ENCODE results near the gene GPR42.

Gene GPR42, protein sequence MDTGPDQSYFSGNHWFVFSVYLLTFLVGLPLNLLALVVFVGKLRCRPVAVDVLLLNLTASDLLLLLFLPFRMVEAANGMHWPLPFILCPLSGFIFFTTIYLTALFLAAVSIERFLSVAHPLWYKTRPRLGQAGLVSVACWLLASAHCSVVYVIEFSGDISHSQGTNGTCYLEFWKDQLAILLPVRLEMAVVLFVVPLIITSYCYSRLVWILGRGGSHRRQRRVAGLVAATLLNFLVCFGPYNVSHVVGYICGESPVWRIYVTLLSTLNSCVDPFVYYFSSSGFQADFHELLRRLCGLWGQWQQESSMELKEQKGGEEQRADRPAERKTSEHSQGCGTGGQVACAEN

DNA sequence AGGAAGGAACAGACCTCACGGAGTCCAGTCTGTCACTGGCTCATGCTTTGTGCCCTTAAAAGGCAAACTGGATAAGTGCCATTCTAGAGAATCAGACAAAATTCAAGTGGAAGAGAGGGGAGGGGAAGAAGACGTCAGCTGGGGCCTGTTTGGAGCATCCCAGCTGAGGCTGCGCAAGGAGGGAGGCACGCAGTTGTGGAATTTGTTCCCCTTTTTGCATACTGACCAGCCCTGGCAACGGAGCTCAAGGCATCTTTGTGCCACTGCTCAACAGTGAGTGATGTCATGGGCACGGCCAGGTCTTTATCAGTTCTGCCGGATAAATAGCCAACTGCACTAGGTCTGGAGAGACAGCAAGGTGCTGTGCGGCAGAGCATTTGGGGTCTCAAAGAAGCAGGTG lies at the start of gene GPR42:
TSS of gene GPR42 (plus strand) at position 347 of the 400 bp plus-strand sequence. CDS start 292 bp downstream, outside the sequence.
- no peak for DNase-seq (ENCODE audit: low spot score)

DNA sequence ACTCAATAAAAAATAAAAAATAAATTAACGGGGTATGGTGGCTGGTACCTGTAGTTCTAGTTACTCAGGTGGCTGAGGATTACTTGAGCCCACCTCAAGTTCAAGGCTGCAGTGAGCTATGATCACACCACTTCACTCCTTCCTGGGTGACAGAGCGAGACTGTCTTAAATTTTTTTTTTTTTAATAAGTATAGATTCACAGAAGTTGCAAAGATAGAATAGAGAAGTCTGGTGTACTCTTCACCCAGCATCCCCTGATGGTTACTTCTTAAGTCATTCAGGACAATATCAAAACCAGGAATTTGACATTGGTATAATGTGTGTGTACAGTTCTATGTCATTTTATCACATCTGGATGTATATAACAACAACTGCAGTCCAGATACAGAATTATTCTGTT lies 49.6 kb upstream of the GPR42 start:
- no peak for DNase-seq (ENCODE audit: low spot score)

DNA sequence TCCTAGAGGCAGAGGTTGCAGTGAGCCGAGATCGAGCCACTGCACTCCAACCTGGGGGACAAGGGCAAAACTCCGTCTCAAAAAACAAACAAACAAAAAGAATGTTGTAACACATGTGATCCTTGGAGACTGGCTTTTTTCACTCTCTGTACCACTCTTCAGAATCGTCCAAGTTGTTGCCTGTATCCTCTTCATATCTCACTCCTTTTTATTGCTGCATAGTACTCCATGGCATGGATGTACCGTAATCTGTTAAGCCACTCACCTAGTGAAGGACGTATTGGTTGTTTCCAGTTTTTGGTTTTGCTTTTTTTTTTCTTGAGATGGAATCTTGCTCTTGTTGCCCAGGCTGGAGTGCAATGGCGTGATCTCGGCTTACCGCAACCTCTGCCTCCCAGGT lies 48.9 kb upstream of the GPR42 start:
- DNase-seq (ENCODE audit: low spot score), result no peak

DNA sequence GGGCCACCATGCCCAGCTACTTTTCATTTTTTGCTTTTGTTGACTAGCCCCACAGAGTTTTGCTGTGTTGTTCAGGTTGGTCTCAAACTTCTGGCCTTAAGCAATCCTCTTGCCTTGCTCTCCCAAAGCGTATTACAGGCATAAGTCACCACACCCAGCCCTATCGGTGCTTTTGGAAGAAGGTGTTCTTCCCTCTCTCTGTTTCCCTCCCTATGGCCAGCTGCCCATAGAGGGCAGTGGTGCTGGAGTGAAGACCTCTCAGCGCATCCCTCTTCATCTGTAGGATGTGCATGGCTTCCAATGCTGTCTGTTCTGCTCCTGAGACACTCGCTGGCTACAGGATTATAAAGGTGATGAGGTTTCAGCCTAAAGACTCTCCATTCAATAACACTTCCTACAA lies 43.2 kb upstream of the GPR42 start:
- DNase-seq (ENCODE audit: low spot score), result no peak

DNA sequence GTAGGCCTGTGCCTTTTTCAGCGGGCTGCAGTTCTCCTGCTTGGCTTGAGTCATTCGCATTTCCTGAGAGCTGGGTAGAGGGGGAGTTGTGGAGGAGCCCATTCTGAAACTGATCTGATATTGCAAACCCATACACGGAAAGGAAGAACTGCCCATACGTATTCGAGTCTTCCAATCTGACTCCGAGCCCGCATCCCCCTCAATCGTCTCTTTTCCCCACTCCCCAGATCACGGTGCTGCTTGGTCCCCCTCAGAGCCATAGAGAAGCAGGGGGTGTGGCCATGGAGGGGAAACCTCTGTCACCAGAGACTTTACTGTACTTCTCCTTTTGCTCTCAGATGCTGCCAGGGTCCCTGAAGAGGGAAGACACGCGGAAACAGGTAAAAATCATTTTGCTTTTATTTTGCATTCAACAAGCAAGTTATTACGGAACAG lies 42.0 kb upstream of the GPR42 start, which contains the start of gene CD22:
TSS of gene CD22 (plus strand) at position 337 of the 435 bp plus-strand sequence. CDS start 2,854 bp downstream, outside the sequence.
- DNase-seq (ENCODE audit: low spot score), result no peak

DNA sequence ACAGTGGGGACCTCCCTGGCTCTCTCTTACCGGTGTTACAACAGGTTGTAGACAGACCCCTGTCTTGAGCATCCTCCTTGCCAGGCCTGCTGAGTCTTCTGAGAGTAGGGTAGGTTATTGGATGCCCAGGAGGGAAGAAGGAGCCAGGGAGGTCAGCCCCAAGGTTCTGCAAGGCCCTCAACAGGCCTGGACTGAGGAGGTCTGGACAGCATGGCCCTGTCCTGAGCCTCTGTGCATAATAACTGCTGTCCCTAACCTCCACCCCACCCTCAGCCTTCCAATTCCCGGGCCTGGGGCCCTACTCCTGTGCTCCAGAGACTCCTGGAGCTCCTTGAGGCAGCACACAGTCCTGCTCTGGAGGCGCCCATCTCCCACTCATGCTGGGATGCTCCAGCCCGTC lies 41.5 kb upstream of the GPR42 start:
- no peak for DNase-seq (ENCODE audit: low spot score)

DNA sequence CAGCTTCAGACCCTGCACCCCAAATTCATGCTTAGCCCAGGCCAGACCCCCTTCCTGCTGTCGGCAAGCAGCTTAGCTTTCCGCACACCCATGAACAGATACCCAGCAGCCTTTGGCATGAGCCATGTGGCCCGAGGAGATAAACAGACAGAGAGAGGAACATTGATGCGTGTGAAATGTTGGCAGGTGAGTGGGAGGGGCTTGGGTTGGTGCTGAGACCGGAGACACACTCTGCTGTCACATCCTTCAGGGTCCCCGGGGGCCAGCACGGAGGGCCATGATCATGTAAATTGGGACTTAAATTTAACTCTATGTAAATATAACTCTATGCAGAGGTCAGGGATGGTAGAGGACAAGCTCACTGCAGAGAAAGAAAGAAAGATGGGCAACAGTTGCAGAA lies 40.4 kb upstream of the GPR42 start:
- no peak for DNase-seq (ENCODE audit: low spot score)

DNA sequence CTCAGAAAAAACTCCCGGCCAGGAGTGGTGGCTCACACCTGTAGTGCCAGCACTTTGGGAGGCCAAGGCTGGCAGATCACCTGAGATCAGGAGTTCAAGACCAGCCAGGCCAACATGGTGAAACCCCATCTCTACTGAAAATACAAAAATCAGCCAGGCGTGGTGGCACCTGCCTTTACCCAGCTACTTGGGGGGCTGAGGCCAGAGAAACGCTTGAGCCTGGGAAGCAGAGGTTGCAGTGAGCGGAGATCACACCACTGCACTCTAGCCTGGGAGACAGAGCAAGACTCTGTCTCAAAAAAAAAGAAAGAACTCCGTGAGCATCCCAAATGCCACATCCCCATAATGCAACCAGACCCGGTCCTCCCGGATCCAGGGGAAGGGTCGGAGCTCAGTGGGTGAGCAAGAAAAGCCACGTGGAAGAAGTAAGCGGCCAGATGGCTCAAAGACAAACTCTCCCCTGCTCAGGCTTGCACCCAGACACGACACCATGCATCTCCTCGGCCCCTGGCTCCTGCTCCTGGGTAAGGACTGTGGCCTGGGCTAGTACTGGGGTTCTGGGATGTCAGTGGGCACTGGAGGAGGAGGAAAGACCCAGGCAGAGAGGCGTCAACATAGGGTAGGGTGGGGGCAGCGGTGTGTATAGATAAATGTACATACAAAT lies 39.2 kb upstream of the GPR42 start:
- no peak for DNase-seq (ENCODE audit: low spot score)

DNA sequence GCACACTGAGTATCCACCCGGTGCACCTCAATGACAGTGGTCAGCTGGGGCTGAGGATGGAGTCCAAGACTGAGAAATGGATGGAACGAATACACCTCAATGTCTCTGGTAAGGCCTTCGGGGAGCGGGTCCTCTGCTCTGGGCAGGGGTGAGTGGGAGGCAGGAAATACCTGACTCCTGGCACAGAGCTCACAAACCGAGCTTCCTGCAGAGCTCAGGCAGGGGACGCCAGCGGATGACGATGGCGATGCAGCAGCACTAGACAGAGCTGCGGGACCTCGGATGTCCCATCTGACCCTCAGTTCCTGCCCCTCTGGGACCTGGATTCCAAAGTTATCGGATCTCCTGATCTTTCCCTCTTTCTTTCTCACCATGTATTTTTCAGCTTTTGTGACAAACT lies 38.1 kb upstream of the GPR42 start:
- no peak for DNase-seq (ENCODE audit: low spot score)

DNA sequence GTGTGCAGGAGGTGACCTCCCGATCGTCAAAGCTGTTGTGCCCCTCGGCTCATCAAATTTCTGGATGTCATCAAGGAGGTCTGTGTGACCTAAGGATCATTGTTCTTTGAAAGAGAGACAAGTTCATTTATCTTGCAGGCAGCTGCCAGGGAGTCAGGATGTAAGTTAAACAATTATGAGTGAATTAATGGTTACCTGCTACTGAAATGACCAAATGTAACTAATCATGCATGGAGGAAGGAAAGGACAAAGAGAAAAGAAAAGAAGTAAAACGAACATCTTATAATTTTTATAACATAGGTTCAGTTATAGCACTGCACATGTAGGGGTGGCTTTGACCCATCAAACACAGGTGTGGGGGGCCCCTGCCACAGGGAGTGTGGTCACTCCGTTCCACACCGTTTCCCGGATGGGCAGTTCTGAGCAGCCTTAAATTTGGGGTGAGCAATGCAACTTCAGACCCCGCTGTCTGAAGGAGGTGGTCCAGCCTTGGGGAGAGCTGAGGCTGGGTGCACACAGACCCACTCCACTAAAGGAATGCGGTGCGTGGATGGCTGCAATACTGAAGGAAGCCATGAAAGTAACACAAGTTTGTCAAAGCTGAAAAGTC lies 36.6 kb upstream of the GPR42 start:
- no peak for DNase-seq (ENCODE audit: low spot score)

DNA sequence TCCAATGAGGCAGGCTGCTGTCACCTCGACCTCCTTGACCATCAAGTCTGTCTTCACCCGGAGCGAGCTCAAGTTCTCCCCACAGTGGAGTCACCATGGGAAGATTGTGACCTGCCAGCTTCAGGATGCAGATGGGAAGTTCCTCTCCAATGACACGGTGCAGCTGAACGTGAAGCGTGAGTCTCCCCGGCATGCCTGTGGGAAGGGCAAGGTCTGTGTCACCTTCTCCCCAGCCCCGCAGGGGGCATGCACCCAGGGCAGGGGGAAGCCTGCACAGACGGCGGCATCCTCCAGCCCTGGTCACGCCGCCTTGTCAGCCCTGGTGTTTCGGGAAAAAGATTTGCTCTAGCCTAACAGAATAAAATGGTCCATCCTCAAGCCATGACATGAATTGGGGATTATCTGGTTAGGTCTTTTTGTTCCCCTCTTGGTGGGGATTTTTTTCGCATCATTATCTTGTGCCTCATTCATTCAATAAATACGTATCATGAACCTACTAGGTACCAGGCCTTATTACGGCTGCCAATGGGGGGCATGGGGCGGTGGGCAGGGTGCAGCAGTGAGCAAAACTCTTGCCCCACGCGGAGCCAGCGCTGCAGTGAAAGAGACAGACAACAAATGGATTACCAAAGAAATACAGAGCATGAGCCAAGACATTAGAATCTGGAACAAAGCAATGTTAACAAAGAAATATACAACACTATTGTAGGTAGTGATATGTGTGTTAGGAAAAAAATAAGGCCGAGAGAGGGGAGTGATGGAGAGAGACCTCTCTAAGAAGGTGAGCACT lies 34.5 kb upstream of the GPR42 start:
- DNase-seq (ENCODE audit: low spot score), result no peak

DNA sequence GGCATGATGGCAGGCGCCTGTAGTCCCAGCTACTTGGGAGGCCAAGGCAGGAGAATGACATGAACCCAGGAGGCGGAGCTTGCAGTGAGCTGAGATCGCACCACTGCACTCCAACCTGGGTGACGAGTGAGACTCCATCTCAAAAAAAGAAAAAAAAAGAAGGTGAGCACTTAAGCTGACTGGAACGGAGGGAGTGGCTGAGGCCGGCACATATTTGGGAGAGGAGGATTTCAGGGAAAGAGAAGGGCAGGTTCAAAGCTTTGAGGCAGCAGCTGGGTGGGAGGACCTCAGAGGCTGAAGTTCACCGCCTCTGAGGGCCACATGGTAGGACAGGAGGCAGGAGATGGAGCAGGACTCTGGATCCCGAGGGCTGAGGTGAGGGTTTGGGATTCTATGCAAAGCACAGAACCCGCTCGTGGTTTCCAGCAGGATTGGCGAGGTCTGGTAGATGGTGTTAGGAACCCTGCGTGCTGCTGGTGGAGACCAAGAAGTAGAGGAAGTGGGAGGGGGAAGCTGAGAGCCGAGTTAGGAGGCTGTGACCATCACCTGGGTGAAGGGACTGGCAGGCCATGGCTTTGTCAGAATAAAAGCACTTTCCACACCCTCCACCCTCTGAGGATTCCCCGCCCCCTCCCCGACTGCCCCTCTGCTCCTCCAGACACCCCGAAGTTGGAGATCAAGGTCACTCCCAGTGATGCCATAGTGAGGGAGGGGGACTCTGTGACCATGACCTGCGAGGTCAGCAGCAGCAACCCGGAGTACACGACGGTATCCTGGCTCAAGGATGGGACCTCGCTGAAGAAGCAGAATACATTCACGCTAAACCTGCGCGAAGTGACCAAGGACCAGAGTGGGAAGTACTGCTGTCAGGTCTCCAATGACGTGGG lies 33.5 kb upstream of the GPR42 start:
- no peak for DNase-seq (ENCODE audit: low spot score)

DNA sequence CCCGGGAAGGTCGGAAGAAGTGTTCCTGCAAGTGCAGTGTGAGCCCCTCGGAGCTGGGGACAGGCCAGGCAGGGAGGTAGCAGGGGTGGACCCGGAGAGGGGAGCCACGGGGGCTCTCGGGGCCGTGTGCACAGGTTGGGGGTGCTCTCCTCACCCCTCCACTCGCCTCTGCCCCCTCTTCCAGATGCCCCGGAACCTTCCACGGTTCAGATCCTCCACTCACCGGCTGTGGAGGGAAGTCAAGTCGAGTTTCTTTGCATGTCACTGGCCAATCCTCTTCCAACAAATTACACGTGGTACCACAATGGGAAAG lies 32.9 kb upstream of the GPR42 start:
- no peak for DNase-seq (ENCODE audit: low spot score)

DNA sequence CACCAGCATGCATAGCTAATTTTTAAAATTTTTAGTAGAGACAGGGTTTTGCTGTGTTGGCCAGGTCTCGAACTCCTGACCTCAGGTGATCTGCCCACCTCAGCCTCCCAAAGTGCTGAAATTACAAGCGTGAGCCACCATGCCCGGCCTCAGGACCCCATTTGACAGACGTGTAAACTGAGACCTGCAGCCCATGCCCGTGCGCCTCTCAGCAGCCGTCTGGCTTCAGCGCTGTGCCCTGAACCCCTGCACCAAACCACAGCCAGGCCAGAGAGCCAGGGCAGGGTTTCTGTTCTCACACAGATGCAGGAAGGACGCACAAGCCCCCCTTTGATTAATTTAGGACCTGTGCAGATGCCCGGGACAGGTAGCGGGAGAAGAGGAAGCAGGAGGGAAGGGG lies 30.4 kb upstream of the GPR42 start:
- no peak for DNase-seq (ENCODE audit: low spot score)

DNA sequence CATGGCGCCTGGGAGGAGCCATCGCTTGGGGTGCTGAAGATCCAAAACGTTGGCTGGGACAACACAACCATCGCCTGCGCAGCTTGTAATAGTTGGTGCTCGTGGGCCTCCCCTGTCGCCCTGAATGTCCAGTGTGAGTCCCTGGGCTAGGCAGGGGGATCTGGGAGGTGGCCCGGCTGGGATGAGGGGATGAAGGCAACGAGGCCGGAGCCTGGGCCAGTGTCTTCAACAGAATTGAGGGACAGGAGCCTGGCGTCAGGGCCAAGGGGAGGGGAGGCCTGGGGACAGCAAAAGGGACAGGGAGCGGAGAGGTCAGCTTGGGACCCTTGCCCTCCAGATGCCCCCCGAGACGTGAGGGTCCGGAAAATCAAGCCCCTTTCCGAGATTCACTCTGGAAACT lies 29.9 kb upstream of the GPR42 start:
- DNase-seq (ENCODE audit: low spot score), result no peak

DNA sequence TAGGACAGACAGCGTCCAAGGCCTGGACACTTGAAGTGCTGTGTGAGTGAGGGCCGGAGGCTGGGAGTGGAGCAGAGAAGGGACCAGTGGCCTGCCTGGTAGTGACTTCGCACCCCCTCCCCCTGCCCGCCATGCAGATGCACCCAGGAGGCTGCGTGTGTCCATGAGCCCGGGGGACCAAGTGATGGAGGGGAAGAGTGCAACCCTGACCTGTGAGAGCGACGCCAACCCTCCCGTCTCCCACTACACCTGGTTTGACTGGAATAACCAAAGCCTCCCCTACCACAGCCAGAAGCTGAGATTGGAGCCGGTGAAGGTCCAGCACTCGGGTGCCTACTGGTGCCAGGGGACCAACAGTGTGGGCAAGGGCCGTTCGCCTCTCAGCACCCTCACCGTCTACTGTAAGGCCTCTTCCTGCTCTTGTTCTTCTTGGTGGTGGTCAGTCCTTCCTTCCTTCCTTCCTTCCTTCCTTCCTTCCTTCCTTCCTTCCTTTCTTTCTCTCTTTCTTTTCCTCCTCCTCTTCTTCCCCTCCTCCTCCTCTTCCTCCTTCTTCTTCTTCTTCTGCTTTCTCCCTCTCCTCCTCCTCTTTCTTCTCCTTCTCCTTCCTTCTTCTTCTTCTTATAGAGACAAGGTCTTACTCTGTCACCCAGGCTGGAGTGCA lies 29.2 kb upstream of the GPR42 start:
- DNase-seq (ENCODE audit: low spot score), result no peak

DNA sequence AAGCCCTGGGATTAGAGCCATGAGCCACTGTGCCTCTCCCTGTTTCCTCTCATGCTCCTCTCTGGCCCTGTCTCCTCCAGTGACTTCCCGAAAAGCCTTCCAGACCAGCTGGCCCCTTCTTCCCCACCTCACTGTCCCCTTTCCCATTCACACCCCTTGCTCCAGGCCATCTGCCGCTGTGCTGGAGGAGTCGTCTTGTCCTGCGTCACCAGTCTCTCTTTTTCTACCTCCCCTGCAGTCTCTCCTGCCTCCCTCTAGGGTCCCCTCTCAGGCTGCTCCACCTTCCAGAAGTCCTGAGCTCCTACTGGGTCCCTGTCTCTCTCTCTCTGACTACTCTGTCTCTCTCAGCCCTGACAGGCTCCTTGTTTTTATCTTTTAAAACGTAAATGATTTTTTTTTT lies 28.4 kb upstream of the GPR42 start:
- no peak for DNase-seq (ENCODE audit: low spot score)

DNA sequence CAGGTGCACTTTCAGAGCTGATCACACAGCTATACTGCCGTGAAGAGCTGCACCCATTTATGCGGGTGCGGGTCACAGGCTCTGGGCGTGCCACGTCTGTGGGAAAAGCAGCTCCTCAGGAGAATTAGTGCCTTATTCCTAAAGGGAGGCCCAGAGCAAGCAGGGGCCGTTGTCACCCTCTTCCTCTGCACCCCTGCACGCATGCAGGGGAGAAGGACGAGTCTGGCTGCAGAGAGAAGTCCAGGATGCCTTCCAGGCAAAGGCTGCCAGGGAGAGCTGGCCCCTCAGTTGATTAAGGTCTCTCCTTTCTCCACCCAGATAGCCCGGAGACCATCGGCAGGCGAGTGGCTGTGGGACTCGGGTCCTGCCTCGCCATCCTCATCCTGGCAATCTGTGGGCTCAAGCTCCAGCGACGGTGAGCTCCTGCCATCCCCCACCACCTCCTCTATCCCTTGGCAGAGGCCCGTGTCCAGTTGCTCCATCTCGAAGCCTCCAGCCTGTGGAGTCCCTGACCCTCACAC lies 26.3 kb upstream of the GPR42 start:
- no peak for DNase-seq (ENCODE audit: low spot score)

DNA sequence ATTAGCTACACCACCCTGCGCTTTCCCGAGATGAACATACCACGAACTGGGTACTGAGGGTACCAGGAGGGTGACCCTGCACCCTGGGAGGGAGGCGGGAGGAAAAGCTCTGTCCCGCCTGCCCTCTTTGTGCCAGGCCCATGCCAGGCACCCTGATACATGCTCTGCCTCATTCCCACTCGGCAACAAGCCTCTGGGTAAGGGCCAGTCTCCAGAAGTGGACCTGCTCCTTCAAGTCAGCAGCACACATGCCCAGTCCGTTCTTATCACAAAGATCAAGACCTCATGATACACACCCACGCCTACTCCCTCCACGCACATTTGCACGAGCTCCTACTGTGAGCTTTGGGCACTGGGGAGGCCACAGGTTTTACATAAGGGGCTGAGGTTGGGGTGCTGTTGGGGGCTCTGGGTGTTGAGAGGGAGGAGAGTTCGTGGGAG lies 25.2 kb upstream of the GPR42 start:
- no peak for DNase-seq (ENCODE audit: low spot score)

DNA sequence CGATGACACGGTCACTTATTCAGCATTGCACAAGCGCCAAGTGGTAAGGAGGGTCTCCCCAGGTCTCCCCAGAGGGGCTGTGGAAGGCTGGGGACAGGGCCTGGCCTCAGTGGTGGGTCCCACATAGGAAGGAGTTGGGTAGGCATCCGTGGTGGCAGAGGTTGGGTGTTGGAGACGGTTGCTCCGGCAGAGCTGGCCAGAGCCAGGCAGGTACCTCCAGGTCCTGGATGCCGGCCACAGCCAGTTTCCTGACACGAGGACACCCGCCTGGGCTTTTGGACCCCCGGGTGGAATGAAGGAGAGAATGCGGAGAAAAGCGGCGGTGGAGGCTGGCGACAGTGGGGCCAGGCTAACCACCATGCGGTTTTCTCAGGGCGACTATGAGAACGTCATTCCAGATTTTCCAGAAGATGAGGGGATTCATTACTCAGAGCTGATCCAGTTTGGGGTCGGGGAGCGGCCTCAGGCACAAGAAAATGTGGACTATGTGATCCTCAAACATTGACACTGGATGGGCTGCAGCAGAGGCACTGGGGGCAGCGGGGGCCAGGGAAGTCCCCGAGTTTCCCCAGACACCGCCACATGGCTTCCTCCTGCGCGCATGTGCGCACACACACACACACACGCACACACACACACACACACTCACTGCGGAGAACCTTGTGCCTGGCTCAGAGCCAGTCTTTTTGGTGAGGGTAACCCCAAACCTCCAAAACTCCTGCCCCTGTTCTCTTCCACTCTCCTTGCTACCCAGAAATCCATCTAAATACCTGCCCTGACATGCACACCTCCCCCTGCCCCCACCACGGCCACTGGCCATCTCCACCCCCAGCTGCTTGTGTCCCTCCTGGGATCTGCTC lies 24.4 kb upstream of the GPR42 start:
- DNase-seq (ENCODE audit: low spot score), result no peak

Measured in hepatic stellate cell (primary cell).